Testis (tissue), 3 donors: ENCODE measurements around the gene MTPN. TPM values are rescaled to one million over a fixed set of nuclear protein-coding genes. Genes with fewer than 3 reads are reported as not detected.

Experiments used
- DNase-seq: peaks from one replicate; pipeline ENCODE4 v3.0.0-alpha.2; 2019
- H3K27ac ChIP-seq, 2 donors: fragments of 200-600 bp; sonication (generic); one replicate each; pipeline ENCODE4 v1.5.1; 2019
- H3K27me3 ChIP-seq: fragments of 200-600 bp; sonication (generic); one replicate; pipeline ENCODE4 v1.5.1; 2019
- H3K36me3 ChIP-seq: fragments of 200-600 bp; sonication (generic); one replicate; pipeline ENCODE4 v1.5.1; 2017; ENCODE audit warnings: low read depth; ENCODE audit errors: missing control alignments
- H3K4me1 ChIP-seq: fragments of 200-600 bp; sonication (generic); one replicate; pipeline ENCODE4 v1.5.1; 2019
- H3K4me3 ChIP-seq, 2 donors: fragments of 200-600 bp; sonication (generic); one replicate each; pipeline ENCODE4 v1.5.1; 2017 to 2019
- H3K9me3 ChIP-seq: fragments of 200-600 bp; sonication (generic); one replicate; pipeline ENCODE4 v1.5.1; 2017
- CTCF ChIP-seq, 3 experiments: fragments of 450-650 bp in 2 of 3; fragments of 200-600 bp in 1 of 3; sonication (generic) in 1 of 3; IDR thresholded peaks; one replicate each; pipeline ENCODE4 v1.5.1; 2016 to 2019; ENCODE audit warnings: antibody characterized with exemption in 3 of 3, mild to moderate bottlenecking in 2 of 3, moderate library complexity in 1 of 3
- POLR2A ChIP-seq: fragments of 450-650 bp; IDR thresholded peaks from one replicate; pipeline ENCODE4 v1.6.1; 2017; ENCODE audit warnings: antibody characterized with exemption, mild to moderate bottlenecking, moderate library complexity
- WGBS, 2 donors: methylation state at CpG; one replicate each; pipeline ENCODE4 v1.1.5; 2018; 5-methylcytosine and 5-hydroxymethylcytosine counted together
- intact Hi-C: fragments of 100-400 bp; cut with DNase I; formaldehyde crosslinking; loops from one replicate; pipeline ENCODE4 v1.15.1; 2023; ENCODE audit warnings: low total_unique reads
- polyA plus RNA-seq: library from polyadenylated mRNA; stranded (reverse); fragments of 350-450 nt; fragmentation: Illumina TruSeq; extraction: RNeasy Lipid Tissue Mini Kit (QIAGEN cat#74804); gene quantifications from one replicate; pipeline ENCODE4 v1.2.3, GENCODE V29; 2014; ENCODE audit warnings: low read depth, low replicate concordance; ENCODE audit not compliant: insufficient read depth
- total RNA-seq, 2 donors: library from RNA; depleted of rRNA; stranded (reverse); fragments of >200 nt; gene quantifications; one replicate each; pipeline ENCODE4 v1.2.3, GENCODE V29; 2016

The MTPN gene
- total and polyA plus RNA-seq, 3 donors from 2014 or later = 141 to 144 (median 142) TPM

- H3K4me1 ChIP-seq = peaks cover 4% of the 10 kb centered on the region
- no peak for DNase-seq
- H3K36me3 ChIP-seq = no peaks in the 10 kb centered on the region
- no peak overlapping the region for H3K27ac ChIP-seq
- no peaks in the 10 kb centered on the region for H3K27me3 ChIP-seq
- WGBS, 2 donors = 79% methylated on average over 6 of the region's 6 CpGs
- H3K4me3 ChIP-seq = no peak overlapping the region
- intact Hi-C loops = no loop called here
- no peak for TF ChIP-seq POLR2A
- TF ChIP-seq CTCF (IDR thresholded peaks at IDR 0.05) = no peak
- no peaks in the 10 kb centered on the region for H3K9me3 ChIP-seq
Measured at GRCh38 chr7:135991322-135991721, 14.2 kb upstream of the MTPN start.

- peak overlapping the region in 1 of 2 donors; percentile 24 for H3K27ac ChIP-seq
- DNase-seq = no peak
- no peaks in the 10 kb centered on the region for H3K36me3 ChIP-seq
- TF ChIP-seq CTCF (IDR thresholded peaks at IDR 0.05) = no peak
- TF ChIP-seq POLR2A = no peak
- peaks cover 4% of the 10 kb centered on the region for H3K4me1 ChIP-seq
- no peaks in the 10 kb centered on the region for H3K9me3 ChIP-seq
- H3K4me3 ChIP-seq = no peak overlapping the region
- H3K27me3 ChIP-seq = no peaks in the 10 kb centered on the region
- intact Hi-C loops = no loop called here
- WGBS, 2 donors = 23 to 33% methylated on average over 1 of the region's 1 CpG
Measured at GRCh38 chr7:135990258-135990657, 13.1 kb upstream of the MTPN start.

- peaks cover 11% of the 10 kb centered on the region for H3K4me1 ChIP-seq
- intact Hi-C loops = no loop called here
- H3K9me3 ChIP-seq = no peaks in the 10 kb centered on the region
- H3K4me3 ChIP-seq = no peak overlapping the region
- no peak for DNase-seq
- H3K36me3 ChIP-seq = no peaks in the 10 kb centered on the region
- 76 to 77% methylated on average over 8 of the region's 8 CpGs for WGBS, 2 donors
- TF ChIP-seq POLR2A = no peak
- no peak for TF ChIP-seq CTCF (IDR thresholded peaks at IDR 0.05)
- peak overlapping the region in 1 of 2 donors; percentile 55 for H3K27ac ChIP-seq
- no peaks in the 10 kb centered on the region for H3K27me3 ChIP-seq
Measured at GRCh38 chr7:135981958-135982646, 4.9 kb upstream of the MTPN start.

GRCh38 chr7:135980665-135981180 is 3.6 kb upstream of the MTPN start:
- 36 to 39% methylated on average over 3 of the region's 3 CpGs for WGBS, 2 donors
- intact Hi-C loops = no loop called here
- no peaks in the 10 kb centered on the region for H3K36me3 ChIP-seq

More at GRCh38 chr7:135980665-135981180, 3.6 kb upstream of the MTPN start:
- Histone ChIP-seq H3K27me3 (no peaks in the 10 kb centered on the region), H3K4me3 (no peak overlapping the region), H3K4me1 (peaks cover 16% of the 10 kb centered on the region), H3K27ac (peak overlapping the region; percentile 32 to 54), H3K9me3 (no peaks in the 10 kb centered on the region)
- peak; percentile 54 for DNase-seq
- TF ChIP-seq CTCF (IDR thresholded peaks at IDR 0.05) = no peak
- TF ChIP-seq POLR2A = no peak
